Thymus (tissue), 11 donors: Measurements from ENCODE around the gene DSC3. TPM values are rescaled to one million over a fixed set of nuclear protein-coding genes. Genes with fewer than 3 reads are reported as not detected.

Experiments
- DNase-seq, 9 donors: peaks; one replicate each; pipeline ENCODE4 v3.0.0-alpha.2; 2013; ENCODE audit warnings: low spot score in 9 of 9, low read depth in 6 of 9, missing footprints in 1 of 9
- H3K27ac ChIP-seq, 2 donors: one replicate each; pipeline ENCODE4 v1.5.1; 2013; ENCODE audit warnings: control low read depth in 1 of 2, low read depth in 1 of 2, low read length in 1 of 2, mild to moderate bottlenecking in 1 of 2, moderate library complexity in 1 of 2
- H3K27me3 ChIP-seq, 2 donors: one replicate each; pipeline ENCODE4 v1.5.1; 2013; ENCODE audit warnings: low read length in 1 of 2; ENCODE audit not compliant: control insufficient read depth in 2 of 2, insufficient read depth in 1 of 2
- H3K36me3 ChIP-seq, 2 donors: one replicate each; pipeline ENCODE4 v1.5.1; 2013; ENCODE audit warnings: low read length in 1 of 2, mild to moderate bottlenecking in 1 of 2, moderate library complexity in 1 of 2; ENCODE audit not compliant: control insufficient read depth in 2 of 2, insufficient read depth in 2 of 2
- H3K4me1 ChIP-seq, 2 donors: one replicate each; pipeline ENCODE4 v1.5.1; 2013; ENCODE audit warnings: low read length in 2 of 2; ENCODE audit not compliant: control insufficient read depth in 2 of 2, insufficient read depth in 2 of 2
- H3K4me3 ChIP-seq, 2 donors: one replicate each; pipeline ENCODE4 v1.5.1; 2013; ENCODE audit warnings: low read length in 2 of 2, control low read depth in 1 of 2, mild to moderate bottlenecking in 1 of 2
- H3K9me3 ChIP-seq, 2 donors: one replicate each; pipeline ENCODE4 v1.5.1; 2013; ENCODE audit warnings: low read length in 1 of 2, mild to moderate bottlenecking in 1 of 2; ENCODE audit not compliant: control insufficient read depth in 2 of 2, insufficient read depth in 1 of 2
- WGBS: extraction: QIAGEN DNeasy Blood & Tissue Kit; methylation state at CpG from one replicate; pipeline ENCODE4 v1.1.7; 2013; 5-methylcytosine and 5-hydroxymethylcytosine counted together
- polyA plus RNA-seq: library from polyadenylated mRNA; stranded (reverse); fragments of 200-250 nt; gene quantifications from one replicate; pipeline ENCODE4 v1.2.3, GENCODE V29; 2013
- total RNA-seq: library from RNA; stranded (reverse); fragments of 120-200 nt; gene quantifications from one replicate; pipeline ENCODE4 v1.2.4, GENCODE V29; 2013
- donor health status: healthy.

The DSC3 gene
- total and polyA plus RNA-seq, 2 donors = 6.9 to 16.8 TPM

GRCh38 chr18:31048216-31048615 is 5.7 kb upstream of the DSC3 start:
- Histone ChIP-seq H3K4me1 (no peaks in the 10 kb centered on the region), H3K4me3 (no peak overlapping the region), H3K36me3 (no peaks in the 10 kb centered on the region), H3K27me3 (peaks cover 9 to 15% of the 10 kb centered on the region in 2 donors), H3K27ac (no peak overlapping the region), H3K9me3 (no peaks in the 10 kb centered on the region)
- no peak for DNase-seq
- 92% methylated on average over 2 of the region's 2 CpGs for WGBS

- H3K27ac ChIP-seq = no peak overlapping the region
- peaks cover 22 to 28% of the 10 kb centered on the region in 2 donors for H3K27me3 ChIP-seq
- DNase-seq = no peak
- H3K4me3 ChIP-seq = no peak overlapping the region
- no peaks in the 10 kb centered on the region for H3K36me3 ChIP-seq
- no peaks in the 10 kb centered on the region for H3K4me1 ChIP-seq
- H3K9me3 ChIP-seq = peaks cover 0 to 3% of the 10 kb centered on the region in 2 donors
These were observed 4.4 kb upstream of the DSC3 start for GRCh38 chr18:31046916-31047315.

- Histone ChIP-seq H3K9me3 (peaks cover 0 to 6% of the 10 kb centered on the region in 2 donors), H3K36me3 (no peaks in the 10 kb centered on the region), H3K4me3 (no peak overlapping the region), H3K27me3 (peaks cover 35 to 41% of the 10 kb centered on the region in 2 donors), H3K4me1 (no peaks in the 10 kb centered on the region), H3K27ac (no peak overlapping the region)
- DNase-seq = no peak
- WGBS = 85% methylated on average over 6 of the region's 6 CpGs
These were observed 3.1 kb upstream of the DSC3 start for GRCh38 chr18:31045599-31045998.

- no peak overlapping the region for H3K4me3 ChIP-seq
- H3K9me3 ChIP-seq = peaks cover 0 to 6% of the 10 kb centered on the region in 2 donors
- H3K36me3 ChIP-seq = no peaks in the 10 kb centered on the region
- H3K4me1 ChIP-seq = no peaks in the 10 kb centered on the region
- peaks cover 38 to 48% of the 10 kb centered on the region in 2 donors for H3K27me3 ChIP-seq
- WGBS = 91% methylated on average over 3 of the region's 3 CpGs
- H3K27ac ChIP-seq = no peak overlapping the region
- no peak for DNase-seq
These were observed 2.4 kb upstream of the DSC3 start for GRCh38 chr18:31044926-31045325.

- H3K36me3 ChIP-seq = no peaks in the 10 kb centered on the region
- WGBS = 67% methylated on average over 7 of the region's 7 CpGs
These were observed 1.2 kb upstream of the DSC3 start for GRCh38 chr18:31043709-31044108.

GRCh38 chr18:31042084-31042405 is 497 bp downstream of the DSC3 start:
- 6% methylated on average over 17 of the region's 17 CpGs for WGBS
- no peak for DNase-seq
- H3K4me1 ChIP-seq = no peaks in the 10 kb centered on the region
- peak overlapping the region; percentile 55 to 82 for H3K27ac ChIP-seq
- H3K9me3 ChIP-seq = peaks cover 0 to 6% of the 10 kb centered on the region in 2 donors
- H3K27me3 ChIP-seq = peaks cover 38 to 54% of the 10 kb centered on the region in 2 donors
- H3K36me3 ChIP-seq = no peaks in the 10 kb centered on the region
- H3K4me3 ChIP-seq = peak overlapping the region; percentile 29 to 33

More at GRCh38 chr18:31043709-31044108, 1.2 kb upstream of the DSC3 start:
- no peaks in the 10 kb centered on the region for H3K4me1 ChIP-seq
- peaks cover 38 to 54% of the 10 kb centered on the region in 2 donors for H3K27me3 ChIP-seq
- no peak for DNase-seq
- H3K9me3 ChIP-seq = peaks cover 0 to 6% of the 10 kb centered on the region in 2 donors
- H3K27ac ChIP-seq = no peak overlapping the region
- no peak overlapping the region for H3K4me3 ChIP-seq

GRCh38 chr18:31041271-31042083 is 1.1 kb downstream of the DSC3 start:
- Histone ChIP-seq H3K9me3 (peaks cover 0 to 6% of the 10 kb centered on the region in 2 donors), H3K4me1 (no peaks in the 10 kb centered on the region), H3K27ac (peak overlapping the region; percentile 55 to 66), H3K4me3 (peak overlapping the region; percentile 29 to 33), H3K27me3 (peaks cover 38 to 54% of the 10 kb centered on the region in 2 donors), H3K36me3 (no peaks in the 10 kb centered on the region)
- 4% methylated on average over 52 of the region's 52 CpGs for WGBS
- no peak for DNase-seq

- no peak for DNase-seq
- Histone ChIP-seq H3K4me1 (no peaks in the 10 kb centered on the region), H3K27ac (no peak overlapping the region), H3K9me3 (peaks cover 0 to 6% of the 10 kb centered on the region in 2 donors), H3K4me3 (peak overlapping the region in 1 of 2 donors; percentile 29), H3K27me3 (peaks cover 38 to 54% of the 10 kb centered on the region in 2 donors), H3K36me3 (no peaks in the 10 kb centered on the region)
- 8% methylated on average over 18 of the region's 18 CpGs for WGBS
These were observed 1.8 kb downstream of the DSC3 start for GRCh38 chr18:31040686-31041270.

- Histone ChIP-seq H3K27me3 (peaks cover 37 to 51% of the 10 kb centered on the region in 2 donors), H3K36me3 (no peaks in the 10 kb centered on the region), H3K4me1 (no peaks in the 10 kb centered on the region), H3K4me3 (no peak overlapping the region), H3K9me3 (peaks cover 0 to 6% of the 10 kb centered on the region in 2 donors), H3K27ac (no peak overlapping the region)
- 82% methylated on average over 3 of the region's 3 CpGs for WGBS
- DNase-seq = no peak
These were observed 3.1 kb downstream of the DSC3 start for GRCh38 chr18:31039426-31039825.
